Vein endothelial cell (primary cell): ENCODE measurements around the gene MYO15A. TPM values are rescaled to one million over a fixed set of nuclear protein-coding genes. Genes with fewer than 3 reads are reported as not detected.

Experiments used
- total RNA-seq: library from RNA; depleted of rRNA; stranded (reverse); fragments of >200 nt; gene quantifications from 2 replicates; pipeline ENCODE4 v1.2.3, GENCODE V29; 2012

The MYO15A gene, protein sequence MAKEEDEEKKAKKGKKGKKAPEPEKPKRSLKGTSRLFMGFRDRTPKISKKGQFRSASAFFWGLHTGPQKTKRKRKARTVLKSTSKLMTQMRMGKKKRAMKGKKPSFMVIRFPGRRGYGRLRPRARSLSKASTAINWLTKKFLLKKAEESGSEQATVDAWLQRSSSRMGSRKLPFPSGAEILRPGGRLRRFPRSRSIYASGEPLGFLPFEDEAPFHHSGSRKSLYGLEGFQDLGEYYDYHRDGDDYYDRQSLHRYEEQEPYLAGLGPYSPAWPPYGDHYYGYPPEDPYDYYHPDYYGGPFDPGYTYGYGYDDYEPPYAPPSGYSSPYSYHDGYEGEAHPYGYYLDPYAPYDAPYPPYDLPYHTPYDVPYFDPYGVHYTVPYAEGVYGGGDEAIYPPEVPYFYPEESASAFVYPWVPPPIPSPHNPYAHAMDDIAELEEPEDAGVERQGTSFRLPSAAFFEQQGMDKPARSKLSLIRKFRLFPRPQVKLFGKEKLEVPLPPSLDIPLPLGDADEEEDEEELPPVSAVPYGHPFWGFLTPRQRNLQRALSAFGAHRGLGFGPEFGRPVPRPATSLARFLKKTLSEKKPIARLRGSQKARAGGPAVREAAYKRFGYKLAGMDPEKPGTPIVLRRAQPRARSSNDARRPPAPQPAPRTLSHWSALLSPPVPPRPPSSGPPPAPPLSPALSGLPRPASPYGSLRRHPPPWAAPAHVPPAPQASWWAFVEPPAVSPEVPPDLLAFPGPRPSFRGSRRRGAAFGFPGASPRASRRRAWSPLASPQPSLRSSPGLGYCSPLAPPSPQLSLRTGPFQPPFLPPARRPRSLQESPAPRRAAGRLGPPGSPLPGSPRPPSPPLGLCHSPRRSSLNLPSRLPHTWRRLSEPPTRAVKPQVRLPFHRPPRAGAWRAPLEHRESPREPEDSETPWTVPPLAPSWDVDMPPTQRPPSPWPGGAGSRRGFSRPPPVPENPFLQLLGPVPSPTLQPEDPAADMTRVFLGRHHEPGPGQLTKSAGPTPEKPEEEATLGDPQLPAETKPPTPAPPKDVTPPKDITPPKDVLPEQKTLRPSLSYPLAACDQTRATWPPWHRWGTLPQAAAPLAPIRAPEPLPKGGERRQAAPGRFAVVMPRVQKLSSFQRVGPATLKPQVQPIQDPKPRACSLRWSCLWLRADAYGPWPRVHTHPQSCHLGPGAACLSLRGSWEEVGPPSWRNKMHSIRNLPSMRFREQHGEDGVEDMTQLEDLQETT (N-terminal part only)
- 0.29 TPM in 1 of 2 replicates, not detected in the other for total RNA-seq

DNA sequence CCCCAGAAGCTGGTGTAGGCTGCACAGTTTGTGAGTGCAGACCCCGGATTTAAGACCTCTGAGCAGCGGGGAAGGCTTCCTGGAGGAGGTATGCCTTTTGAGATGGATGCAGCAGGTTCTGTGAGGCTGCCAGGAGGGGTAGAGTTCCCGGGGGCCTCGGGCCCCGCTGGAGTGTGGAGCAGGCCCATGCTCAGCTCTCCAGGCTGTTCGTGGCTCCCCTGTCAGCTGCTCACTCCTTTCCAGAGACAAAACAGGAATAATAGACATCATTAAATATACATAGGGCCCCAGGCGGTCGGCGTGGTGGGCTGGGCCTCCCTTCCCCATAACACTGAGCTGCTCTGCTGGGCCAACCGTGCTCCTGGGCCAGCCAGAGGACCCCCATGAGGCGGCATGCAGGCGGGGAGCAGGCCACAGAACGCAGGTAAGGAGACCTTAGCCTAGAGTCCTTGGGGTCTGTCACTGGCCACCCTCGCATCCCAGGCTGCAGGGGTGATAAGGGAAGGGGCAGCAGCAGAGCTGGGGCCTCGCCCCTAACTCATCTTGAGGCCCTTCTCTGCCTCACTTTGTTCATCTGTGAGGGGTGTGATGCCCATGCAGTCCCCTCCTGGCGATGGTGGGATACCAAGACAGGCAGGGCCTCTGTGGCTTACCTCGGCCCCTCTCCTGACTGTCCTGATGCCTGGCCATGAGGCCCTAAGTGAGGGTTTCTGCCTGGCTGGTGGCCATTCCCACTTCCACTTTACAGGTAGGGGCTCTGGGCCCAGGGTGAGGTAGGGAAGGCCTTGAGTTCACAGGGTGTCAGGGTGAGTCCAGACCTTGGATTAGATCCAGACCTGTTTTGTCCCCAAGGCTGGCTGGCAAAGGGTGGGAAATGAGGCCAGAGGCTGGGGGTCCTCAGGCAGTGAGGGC, at the start of gene MYO15A:
MYO15A (plus strand) TSS at position 356 of the 912 bp plus-strand sequence. CDS start 10,045 bp downstream, outside the sequence.

DNA sequence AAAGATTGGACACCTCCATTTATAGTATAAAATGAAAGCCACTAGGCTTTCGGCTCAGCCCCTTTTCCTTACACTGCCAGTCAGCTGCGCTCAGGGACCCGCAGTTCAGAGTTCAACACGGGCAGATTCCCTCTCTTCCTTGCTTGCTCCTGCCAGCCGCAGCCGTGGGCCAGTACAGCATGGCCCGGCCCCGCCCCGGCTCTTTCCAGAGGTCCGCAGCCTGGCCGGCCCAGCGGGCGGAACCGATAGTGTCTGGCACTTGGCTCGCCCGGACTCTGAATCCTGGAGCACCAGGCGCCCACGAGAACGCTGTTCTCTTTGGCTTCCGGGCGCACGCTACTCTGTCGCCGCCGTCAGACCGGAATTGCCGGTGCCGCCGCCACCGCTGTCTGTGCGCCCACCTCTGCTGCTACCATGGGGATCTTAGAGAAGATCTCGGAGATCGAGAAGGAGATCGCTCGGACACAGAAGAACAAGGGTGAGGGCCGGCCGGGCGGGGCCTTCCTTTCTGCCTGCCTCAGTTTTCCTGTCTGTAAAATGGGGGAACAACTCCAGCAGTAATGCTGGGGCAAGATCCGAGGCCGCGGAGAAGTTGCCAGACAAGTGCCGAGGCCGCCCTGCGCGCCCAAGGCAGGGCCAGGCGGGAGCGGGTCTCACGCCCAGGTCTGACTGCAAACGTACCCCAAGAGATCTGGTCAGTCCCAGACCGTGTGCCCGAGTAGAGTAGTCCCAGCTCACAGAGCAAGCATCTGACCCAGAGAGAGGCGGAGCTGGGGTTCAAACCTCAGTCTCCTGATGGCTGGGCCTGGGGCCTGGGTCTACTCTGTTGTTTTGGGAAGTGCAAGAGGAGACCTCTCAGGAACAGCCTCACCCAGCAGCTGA, 20.7 kb upstream of the MYO15A start, which contains the start of gene DRG2:
DRG2 (plus strand) TSS at position 339 of the 882 bp plus-strand sequence; CDS start at position 415, 76 bp downstream.

DNA sequence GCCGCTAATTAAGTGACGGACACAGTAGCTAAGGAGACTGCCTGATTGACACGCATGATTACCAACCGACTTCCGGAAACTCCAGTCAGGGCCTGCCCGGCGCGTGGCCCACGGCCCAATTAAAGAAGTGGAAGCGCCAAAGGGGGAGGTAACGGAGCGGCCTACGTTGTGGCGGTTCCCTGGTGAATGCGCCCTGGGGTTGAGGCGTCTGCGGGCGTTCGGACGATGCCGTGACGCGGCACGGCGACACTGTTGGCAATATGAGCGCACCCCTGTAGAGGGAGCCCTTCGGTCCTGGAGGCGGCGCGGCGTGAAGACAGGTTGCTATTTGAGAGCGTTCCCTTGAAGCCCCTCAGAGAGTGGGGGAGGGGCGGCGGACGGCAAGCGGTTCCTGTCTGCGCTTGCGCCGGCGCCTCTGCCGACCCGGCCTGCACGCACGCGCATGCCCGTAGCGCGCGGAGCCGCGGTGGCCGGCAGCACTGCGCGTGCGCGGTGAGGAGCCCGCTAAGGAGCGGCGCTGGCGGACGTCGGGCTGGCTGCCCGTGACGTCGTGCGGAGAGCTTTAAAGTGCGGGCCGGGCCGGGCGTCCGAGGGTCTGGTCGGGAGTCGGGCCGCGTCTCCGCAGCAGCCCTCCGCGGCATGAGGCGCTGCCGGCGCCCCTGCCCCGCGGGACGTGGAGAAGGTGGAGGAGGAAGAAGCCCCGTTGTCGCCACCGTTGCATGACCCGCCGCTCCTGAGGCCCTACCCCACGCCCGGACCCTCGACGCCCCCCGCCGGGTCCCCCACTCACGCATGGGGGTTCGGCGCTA, 75.0 kb downstream of the MYO15A start, which contains the start of gene ALKBH5:
ALKBH5 (plus strand) TSS at position 495 of the 809 bp plus-strand sequence. CDS start 416 bp downstream, outside the sequence.

DNA sequence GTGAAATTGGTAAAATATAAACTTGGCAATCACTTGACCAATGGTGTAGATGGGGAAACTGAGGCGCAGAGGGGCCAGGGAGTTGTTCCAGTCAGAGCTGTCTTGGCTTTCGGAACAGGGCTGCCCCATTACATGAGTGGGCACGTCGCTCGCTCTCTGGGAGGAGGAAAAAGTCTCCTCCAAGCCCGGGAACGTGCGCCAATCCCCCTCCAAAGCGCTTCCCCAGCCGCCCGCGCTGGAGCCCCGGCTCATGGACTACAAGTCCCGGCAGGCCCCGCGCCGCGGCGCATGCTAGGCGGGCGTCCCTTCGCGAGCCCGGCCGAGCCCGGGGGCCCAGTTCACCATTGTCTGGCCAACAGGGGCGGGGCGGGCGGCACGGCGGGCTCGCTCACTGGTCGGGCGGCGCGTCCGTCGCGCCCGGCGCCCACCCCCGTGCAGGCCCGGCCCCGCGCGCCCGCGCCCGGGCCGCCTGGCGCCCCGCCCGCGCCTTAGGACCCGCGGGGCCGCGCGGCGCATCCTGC, 116.6 kb downstream of the MYO15A start, which contains the start of gene LLGL1:
LLGL1 (plus strand) TSS at position 515 of the 521 bp plus-strand sequence. CDS start 48 bp downstream, outside the sequence.

Other genes with a start within 250 kb of the MYO15A start
- 35.9 and 49.7 TPM in 2 replicates for gene TOM1L2, start 136.4 kb upstream of the MYO15A start, total RNA-seq
- gene DRC3, start 135.9 kb upstream of the MYO15A start, total RNA-seq: 1.7 and 2.0 TPM in 2 replicates
- gene ATPAF2, start 69.6 kb upstream of the MYO15A start, total RNA-seq: 15.6 and 21.2 TPM in 2 replicates
- 7.8 and 9.1 TPM in 2 replicates for gene GID4, start 69.3 kb upstream of the MYO15A start, total RNA-seq
- gene DRG2, start 20.8 kb upstream of the MYO15A start, total RNA-seq: 46.7 and 53.1 TPM in 2 replicates
- gene ALKBH5, start 75.1 kb downstream of the MYO15A start, total RNA-seq: 92.5 and 97.7 TPM in 2 replicates
- gene LLGL1, start 116.9 kb downstream of the MYO15A start, total RNA-seq: 38.1 and 43.4 TPM in 2 replicates
- gene FLII, start 150.0 kb downstream of the MYO15A start, total RNA-seq: 285 and 320 TPM in 2 replicates
- gene MIEF2, start 151.9 kb downstream of the MYO15A start, total RNA-seq: 15.6 and 17.3 TPM in 2 replicates
- 35.3 and 40.0 TPM in 2 replicates for gene TOP3A, start 206.2 kb downstream of the MYO15A start, total RNA-seq
- gene SMCR8, start 206.5 kb downstream of the MYO15A start, total RNA-seq: 24.4 and 24.5 TPM in 2 replicates